Cardiac muscle cell (in vitro differentiated cells and primary cell): Measurements from ENCODE around the gene SNX2. TPM values are rescaled to one million over a fixed set of nuclear protein-coding genes. Genes with fewer than 3 reads are reported as not detected.

Experiments used
- DNase-seq, 2 donors: peaks; one replicate each; pipeline versions ENCODE4 v3.0.0 to v3.0.0-alpha.2; 2010 to 2017; ENCODE audit warnings: low read depth in 1 of 2, low spot score in 1 of 2
- H3K27ac ChIP-seq: fragments of 200-600 bp; sonication (generic); 2 replicates; pipeline ENCODE4 v1.5.1; 2016
- H3K27me3 ChIP-seq: fragments of 200-600 bp; sonication (generic); 2 replicates; pipeline ENCODE4 v1.6.0; 2016; ENCODE audit warnings: control low read depth
- H3K36me3 ChIP-seq: fragments of 200-600 bp; sonication (generic); 2 replicates; pipeline ENCODE4 v1.5.1; 2016; ENCODE audit warnings: control low read depth
- H3K4me1 ChIP-seq: fragments of 200-600 bp; sonication (generic); 2 replicates; pipeline ENCODE4 v1.8.1; 2017; ENCODE audit warnings: low read depth, mild to moderate bottlenecking, mixed run types
- H3K4me3 ChIP-seq: fragments of 200-600 bp; sonication (generic); 2 replicates; pipeline ENCODE4 v1.5.1; 2016; ENCODE audit warnings: mild to moderate bottlenecking
- H3K9me3 ChIP-seq: fragments of 200-600 bp; sonication (generic); 2 replicates; pipeline ENCODE4 v1.5.1; 2017; ENCODE audit warnings: low read depth, mild to moderate bottlenecking, control low read depth
- CTCF ChIP-seq: IDR thresholded peaks from 2 replicates; pipeline ENCODE4 v1.5.1; 2012; ENCODE audit warnings: low read depth, mild to moderate bottlenecking, low read length
- polyA plus RNA-seq: library from polyadenylated mRNA; unstranded; fragments of >200 nt; fragmentation: Nextera tagmentation; extraction: Ambion mirVana; gene quantifications from 2 replicates; pipeline ENCODE4 v1.2.1, GENCODE V29; 2016
- total RNA-seq: library from RNA; depleted of rRNA; stranded (reverse); fragments of >200 nt; gene quantifications from 2 replicates; pipeline ENCODE4 v1.2.3, GENCODE V29; 2016

SNX2 gene
- total and polyA plus RNA-seq, 2 experiments from 2014 or later, result 26.9 to 49.3 TPM

GRCh38 chr5:122789461-122790171 lies 14.7 kb downstream of the SNX2 start:
- H3K27me3 ChIP-seq, result no peaks in the 10 kb centered on the region
- no peaks in the 10 kb centered on the region for H3K9me3 ChIP-seq
- H3K4me1 ChIP-seq, result no peaks in the 10 kb centered on the region
- H3K27ac ChIP-seq, result no peak overlapping the region
- H3K36me3 ChIP-seq, result no peaks in the 10 kb centered on the region
- no peak for TF ChIP-seq CTCF
- no peak for DNase-seq
- H3K4me3 ChIP-seq, result no peak overlapping the region

- Histone ChIP-seq H3K27me3 (no peaks in the 10 kb centered on the region), H3K4me3 (no peak overlapping the region), H3K9me3 (no peaks in the 10 kb centered on the region), H3K27ac (no peak overlapping the region), H3K4me1 (no peaks in the 10 kb centered on the region), H3K36me3 (peaks cover 5% of the 10 kb centered on the region)
- TF ChIP-seq CTCF, result no peak
- DNase-seq, result no peak
These were observed 15.6 kb downstream of the SNX2 start for GRCh38 chr5:122790354-122791103.

- H3K36me3 ChIP-seq, result peaks cover 33% of the 10 kb centered on the region
- no peaks in the 10 kb centered on the region for H3K9me3 ChIP-seq
- H3K27ac ChIP-seq, result no peak overlapping the region
- no peak for TF ChIP-seq CTCF
- no peaks in the 10 kb centered on the region for H3K27me3 ChIP-seq
- no peaks in the 10 kb centered on the region for H3K4me1 ChIP-seq
- peak in 1 of 2 donors; percentile 67 for DNase-seq
- H3K4me3 ChIP-seq, result no peak overlapping the region
These were observed 30.6 kb downstream of the SNX2 start for GRCh38 chr5:122805481-122805880.

- no peak for TF ChIP-seq CTCF
- Histone ChIP-seq H3K36me3 (peaks cover 14% of the 10 kb centered on the region), H3K27ac (no peak overlapping the region), H3K4me1 (no peaks in the 10 kb centered on the region), H3K9me3 (no peaks in the 10 kb centered on the region), H3K4me3 (no peak overlapping the region), H3K27me3 (no peaks in the 10 kb centered on the region)
- DNase-seq, result no peak
These were observed 35.5 kb downstream of the SNX2 start for GRCh38 chr5:122810405-122810804.

GRCh38 chr5:122815218-122815767 lies 40.4 kb downstream of the SNX2 start:
- H3K9me3 ChIP-seq, result no peaks in the 10 kb centered on the region
- H3K27me3 ChIP-seq, result no peaks in the 10 kb centered on the region
- no peak for DNase-seq
- peaks cover 20% of the 10 kb centered on the region for H3K36me3 ChIP-seq
- no peak overlapping the region for H3K27ac ChIP-seq
- no peak for TF ChIP-seq CTCF
- no peak overlapping the region for H3K4me3 ChIP-seq
- no peaks in the 10 kb centered on the region for H3K4me1 ChIP-seq
